Lung microvascular endothelial cell (primary cell): ENCODE results near the gene SYTL2. TPM values are rescaled to one million over a fixed set of nuclear protein-coding genes. Genes with fewer than 3 reads are reported as not detected.
"Not testable (repeated sequence)": the region's sequence is repeated elsewhere in the genome, so short reads cannot be mapped to it uniquely, and the experiment has no call there.

Experiments
- DNase-seq, 2 donors: peaks; one replicate each; pipeline versions ENCODE4 v3.0.0 to v3.0.0-alpha.2; 2010; ENCODE audit warnings: low read depth in 2 of 2
- total RNA-seq: library from RNA; depleted of rRNA; stranded (reverse); fragments of >200 nt; gene quantifications from 2 replicates; pipeline ENCODE4 v1.2.1, GENCODE V29; 2014

SYTL2 gene
- total RNA-seq, 1 donor from 2014 or later: 0.20 TPM

GRCh38 chr11:85656777-85657176 is 154.2 kb downstream of the SYTL2 start:
- DNase-seq: no peak

- not testable (repeated sequence) for DNase-seq
These were observed 156.6 kb downstream of the SYTL2 start for GRCh38 chr11:85654343-85654742.

GRCh38 chr11:85652786-85653447 is 158.0 kb downstream of the SYTL2 start:
- DNase-seq: no peak

- no peak for DNase-seq
These were observed 159.8 kb downstream of the SYTL2 start for GRCh38 chr11:85651118-85651517.

- peak; percentile 81 to 83 for DNase-seq
These were observed 163.2 kb downstream of the SYTL2 start, which contains the start of gene TMEM126A for GRCh38 chr11:85647604-85648299. Gene TMEM126A, plus strand, starts transcription at chr11:85647967. Its CDS starts 2,289 bp downstream, at chr11:85650256.

- no peak for DNase-seq
These were observed 163.9 kb downstream of the SYTL2 start for GRCh38 chr11:85647078-85647477.

Other genes starting within 250 kb of the SYTL2 start
- gene DLG2, start 183.8 kb downstream of the SYTL2 start, total RNA-seq: 0.40 and 0.44 TPM in 2 replicates
- 35.5 and 43.8 TPM in 2 replicates for gene TMEM126B, start 182.5 kb downstream of the SYTL2 start, total RNA-seq
- gene TMEM126A, start 163.2 kb downstream of the SYTL2 start, total RNA-seq: 32.9 and 34.9 TPM in 2 replicates
- gene CREBZF, start 146.0 kb downstream of the SYTL2 start, total RNA-seq: 16.3 and 22.4 TPM in 2 replicates
- gene CCDC89, start 124.9 kb downstream of the SYTL2 start, total RNA-seq: under 0.01 TPM in 1 of 2 replicates, not detected in the other
- not detected in 2 replicates for gene CCDC83, start 44.2 kb upstream of the SYTL2 start, total RNA-seq